ENCODE results near the gene CAMK2N2.

The CAMK2N2 gene

DNA sequence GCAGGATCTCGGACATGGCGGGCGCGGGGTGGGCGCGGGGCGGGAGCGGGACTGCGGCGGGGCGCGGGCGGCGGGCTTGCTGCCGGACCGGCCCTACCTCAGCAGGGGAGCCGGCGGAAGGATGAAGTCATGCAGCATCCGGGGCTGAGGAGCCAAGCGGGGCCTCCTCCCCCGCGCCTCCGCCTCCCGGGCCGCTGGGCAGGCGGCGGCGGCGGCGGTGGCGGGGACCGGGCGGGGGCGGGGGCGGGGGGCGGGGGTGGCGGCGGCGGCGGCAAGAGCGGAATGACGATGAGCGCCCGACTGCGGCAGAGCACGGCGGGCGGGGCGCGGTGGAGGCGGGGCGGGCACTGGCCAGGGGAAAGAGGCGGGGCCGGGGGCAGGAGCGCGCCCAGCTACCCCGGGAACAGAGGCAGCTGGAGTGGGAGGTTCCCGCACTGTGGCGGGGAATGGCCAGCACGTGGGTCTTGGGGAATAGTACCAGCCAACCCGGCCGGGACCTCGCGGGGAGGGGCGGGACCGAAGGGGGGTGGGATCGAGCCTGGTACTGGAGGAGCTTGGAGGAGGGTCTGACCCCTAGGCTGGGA lies at the start of gene CAMK2N2:
TSS of gene CAMK2N2 (minus strand) at position 284 of the 584 bp plus-strand sequence. CDS start at position 16, 268 bp downstream.
- peak; percentile 62 to 63 for ATAC-seq

DNA sequence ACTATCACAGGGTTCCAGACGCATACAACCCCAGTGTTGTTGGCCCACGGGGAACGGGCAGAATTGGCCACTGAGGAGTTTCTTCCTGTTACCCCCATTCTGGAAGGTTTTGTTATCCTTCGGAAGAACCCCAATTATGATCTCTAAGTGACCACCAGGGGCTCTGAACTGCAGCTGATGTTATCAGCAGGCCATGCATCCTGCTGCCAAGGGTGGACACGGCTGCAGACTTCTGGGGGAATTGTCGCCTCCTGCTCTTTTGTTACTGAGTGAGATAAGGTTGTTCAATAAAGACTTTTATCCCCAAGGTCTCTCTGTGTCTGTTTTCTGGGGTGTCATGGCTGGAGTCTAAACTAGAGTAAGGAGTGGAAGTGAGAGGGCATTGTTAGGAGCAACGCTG lies 47.4 kb upstream of the CAMK2N2 start:
- ATAC-seq, result no peak

DNA sequence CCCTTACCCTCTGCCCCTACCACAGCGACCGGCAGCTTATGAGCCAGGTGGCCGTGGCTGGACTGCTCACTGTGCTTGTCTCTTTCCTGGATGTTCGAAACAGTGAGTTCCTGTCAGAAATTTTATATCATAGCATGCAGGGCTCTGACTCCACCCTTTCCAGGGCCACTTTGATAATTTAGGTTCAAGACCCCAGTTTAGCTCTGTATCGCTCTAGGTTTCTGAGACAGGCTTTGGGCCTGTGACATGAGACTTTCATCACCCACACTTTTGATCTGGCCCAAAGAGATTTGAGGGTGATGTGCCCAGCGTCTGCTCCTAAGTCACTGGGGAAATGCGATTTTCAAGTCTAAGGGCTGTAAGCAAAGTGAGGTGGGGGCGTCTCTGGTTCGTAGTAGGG lies 46.6 kb upstream of the CAMK2N2 start:
- no peak for ATAC-seq

DNA sequence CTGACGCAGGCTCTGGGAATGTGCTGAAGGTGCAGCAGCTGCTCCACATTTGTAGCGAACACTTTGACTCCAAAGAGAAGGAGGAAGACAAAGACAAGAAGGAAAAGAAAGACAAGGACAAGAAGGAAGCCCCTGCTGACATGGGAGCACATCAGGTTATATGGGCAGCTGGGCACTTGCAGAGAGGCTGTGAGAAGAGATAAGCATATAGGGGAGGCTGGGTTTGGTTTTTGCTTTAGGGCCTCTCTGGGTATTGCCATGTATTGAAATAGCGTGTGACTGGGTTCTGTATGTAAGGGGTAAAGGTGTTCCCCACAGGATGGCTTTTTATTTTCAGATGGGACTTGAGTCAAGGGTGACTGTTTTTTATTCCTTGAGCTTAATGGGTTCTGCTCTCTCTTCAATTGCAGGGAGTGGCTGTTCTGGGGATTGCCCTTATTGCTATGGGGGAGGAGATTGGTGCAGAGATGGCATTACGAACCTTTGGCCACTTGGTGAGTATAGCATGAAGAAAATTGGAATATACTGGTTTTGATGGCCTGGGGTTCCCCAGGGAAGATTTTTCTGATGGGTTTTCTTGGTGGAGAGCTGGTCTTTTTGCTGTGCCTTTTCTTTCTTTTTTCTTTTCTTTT lies 45.1 kb upstream of the CAMK2N2 start:
- ATAC-seq, result no peak

DNA sequence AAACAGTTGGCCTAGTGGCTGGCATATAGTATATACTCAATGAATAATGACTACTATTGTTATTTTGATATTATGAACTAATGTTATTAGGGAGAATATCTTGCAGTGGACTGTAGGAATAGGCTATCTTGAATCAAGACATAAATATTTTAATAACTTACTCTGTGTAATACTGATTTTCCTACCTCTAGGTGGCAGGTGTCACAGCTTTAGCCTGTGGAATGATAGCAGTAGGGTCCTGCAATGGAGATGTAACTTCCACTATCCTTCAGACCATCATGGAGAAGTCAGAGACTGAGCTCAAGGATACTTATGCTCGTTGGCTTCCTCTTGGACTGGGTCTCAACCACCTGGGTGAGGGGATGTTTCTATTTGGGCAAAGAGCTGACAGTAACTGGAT lies 44.2 kb upstream of the CAMK2N2 start:
- ATAC-seq, result peak in 1 of 2 donors; percentile 61

DNA sequence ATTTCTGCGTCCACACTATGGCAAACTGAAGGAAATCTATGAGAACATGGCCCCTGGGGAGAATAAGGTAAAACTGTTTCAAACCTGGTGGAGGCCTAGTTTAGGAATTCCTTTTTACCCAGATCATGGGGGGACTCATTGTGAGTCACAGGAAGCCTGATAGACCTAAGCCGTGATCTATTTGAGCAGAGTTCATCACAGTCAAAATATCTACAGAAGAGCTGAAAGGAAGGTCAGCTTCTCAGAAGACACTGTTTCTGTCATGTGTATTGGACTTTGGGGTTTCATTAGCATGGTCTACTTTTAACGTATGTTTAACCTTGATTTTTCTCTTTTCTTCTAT lies 39.0 kb upstream of the CAMK2N2 start:
- no peak for ATAC-seq

DNA sequence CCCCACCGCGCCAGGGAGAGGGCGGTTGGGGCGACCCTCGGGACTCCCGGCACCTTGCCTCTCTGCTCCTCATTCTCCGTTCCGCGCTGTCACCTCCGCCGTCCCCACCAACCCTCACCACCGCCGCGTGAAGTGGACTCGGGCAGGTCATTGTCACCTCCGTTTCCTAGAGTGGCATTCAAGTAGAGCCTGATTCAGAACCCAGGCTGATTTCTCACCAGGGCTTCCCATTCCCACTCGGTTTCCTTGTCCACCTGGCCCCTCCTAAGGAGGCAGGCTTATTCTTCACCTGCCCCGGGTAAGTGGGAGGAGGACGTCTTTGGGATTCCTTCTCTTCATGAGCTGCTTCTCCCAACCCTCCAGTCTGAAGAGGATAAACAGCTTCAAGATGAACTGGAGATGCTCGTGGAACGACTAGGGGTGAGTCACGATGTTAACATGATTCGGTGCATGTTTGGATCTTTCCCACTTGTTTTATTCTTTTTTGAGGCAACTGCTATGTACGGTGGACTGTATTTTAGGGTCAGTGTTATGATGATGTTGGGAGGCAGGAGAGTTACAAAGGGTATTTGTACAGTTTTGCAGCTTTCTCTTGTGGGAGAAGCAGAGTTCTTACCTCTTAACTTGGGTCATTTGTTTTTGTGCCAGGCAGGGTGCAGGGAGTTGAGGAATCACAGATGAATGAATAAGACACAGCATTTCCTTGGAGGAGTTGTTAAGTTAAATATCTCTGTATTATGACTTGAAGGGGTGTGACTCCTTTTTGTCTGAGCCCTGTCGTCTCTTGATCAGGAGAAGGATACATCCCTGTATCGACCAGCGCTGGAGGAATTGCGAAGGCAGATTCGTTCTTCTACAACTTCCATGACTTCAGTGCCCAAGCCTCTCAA lies 38.4 kb upstream of the CAMK2N2 start:
- ATAC-seq, result no peak

DNA sequence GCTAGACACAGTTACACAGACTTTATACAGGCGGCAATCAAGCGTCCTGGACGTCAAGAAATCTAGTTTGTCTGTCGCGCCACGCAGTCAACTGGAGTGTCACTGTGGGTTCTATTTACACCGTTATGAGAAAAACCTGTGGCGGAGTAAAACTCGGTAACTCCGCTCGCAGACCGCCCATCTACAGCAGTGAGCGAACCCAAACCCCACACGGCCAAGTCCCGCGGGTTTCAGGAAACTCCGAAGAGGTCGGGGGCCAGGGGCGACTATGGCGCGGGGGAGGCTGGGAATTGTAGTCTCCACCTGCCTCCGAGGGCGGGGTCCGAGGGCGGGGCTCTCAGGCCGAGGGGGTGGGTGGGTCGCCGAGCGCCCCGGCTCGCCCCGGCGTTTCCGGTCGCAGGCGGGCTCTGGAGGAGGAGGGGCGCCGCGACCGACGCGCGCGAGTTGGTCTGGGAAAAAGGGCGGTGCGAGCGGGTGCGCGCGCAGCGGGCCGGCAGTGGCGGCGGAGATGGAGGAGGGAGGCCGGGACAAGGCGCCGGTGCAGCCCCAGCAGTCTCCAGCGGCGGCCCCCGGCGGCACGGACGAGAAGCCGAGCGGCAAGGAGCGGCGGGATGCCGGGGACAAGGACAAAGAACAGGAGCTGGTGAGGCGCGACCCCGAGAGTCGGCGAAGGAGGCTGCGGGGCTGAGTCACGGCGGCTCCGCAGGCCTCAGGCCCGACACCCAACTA lies 37.6 kb upstream of the CAMK2N2 start, which contains the start of gene PSMD2:
TSS of gene PSMD2 (plus strand) at position 483 of the 729 bp plus-strand sequence. CDS start at position 509, 26 bp downstream.
- peak; percentile 92 to 98 for ATAC-seq

DNA sequence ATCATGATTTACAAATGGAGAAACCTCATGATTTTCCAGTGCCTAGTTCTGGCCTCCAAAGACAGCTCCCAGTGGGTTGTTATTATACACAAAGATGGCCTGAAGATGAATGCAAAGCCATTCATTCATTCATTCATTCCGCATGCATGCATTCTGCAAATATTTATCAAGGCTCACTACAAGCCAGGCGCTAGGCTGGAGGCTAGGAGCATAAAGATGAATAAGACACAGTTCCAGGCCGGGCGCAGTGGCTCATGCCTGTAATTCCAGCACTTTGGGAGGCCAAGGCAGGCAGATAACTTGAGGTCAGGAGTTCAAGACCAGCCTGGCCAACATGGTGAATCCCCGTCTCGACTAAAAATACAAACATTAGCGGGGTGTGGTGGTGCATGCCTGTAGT lies 35.3 kb upstream of the CAMK2N2 start:
- ATAC-seq, result no peak

DNA sequence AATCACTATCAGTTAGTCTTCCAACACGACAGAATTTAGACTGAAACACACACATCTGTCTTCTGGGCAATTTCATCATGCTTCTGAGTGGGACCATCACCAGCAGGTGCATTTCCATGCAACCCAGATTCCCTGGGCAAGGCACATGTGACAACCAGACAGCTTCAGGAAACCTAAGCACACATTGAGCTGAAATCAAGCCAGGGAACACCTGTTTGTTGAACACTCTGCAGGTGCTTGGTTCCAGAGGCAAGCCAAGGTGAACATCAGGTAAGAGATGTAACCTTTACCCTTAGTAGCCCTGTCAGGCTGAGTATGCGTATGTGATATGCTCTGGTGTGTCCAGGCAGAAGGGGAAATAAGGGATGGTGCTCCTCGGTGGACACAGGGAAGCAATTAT lies 34.4 kb upstream of the CAMK2N2 start:
- ATAC-seq, result no peak

DNA sequence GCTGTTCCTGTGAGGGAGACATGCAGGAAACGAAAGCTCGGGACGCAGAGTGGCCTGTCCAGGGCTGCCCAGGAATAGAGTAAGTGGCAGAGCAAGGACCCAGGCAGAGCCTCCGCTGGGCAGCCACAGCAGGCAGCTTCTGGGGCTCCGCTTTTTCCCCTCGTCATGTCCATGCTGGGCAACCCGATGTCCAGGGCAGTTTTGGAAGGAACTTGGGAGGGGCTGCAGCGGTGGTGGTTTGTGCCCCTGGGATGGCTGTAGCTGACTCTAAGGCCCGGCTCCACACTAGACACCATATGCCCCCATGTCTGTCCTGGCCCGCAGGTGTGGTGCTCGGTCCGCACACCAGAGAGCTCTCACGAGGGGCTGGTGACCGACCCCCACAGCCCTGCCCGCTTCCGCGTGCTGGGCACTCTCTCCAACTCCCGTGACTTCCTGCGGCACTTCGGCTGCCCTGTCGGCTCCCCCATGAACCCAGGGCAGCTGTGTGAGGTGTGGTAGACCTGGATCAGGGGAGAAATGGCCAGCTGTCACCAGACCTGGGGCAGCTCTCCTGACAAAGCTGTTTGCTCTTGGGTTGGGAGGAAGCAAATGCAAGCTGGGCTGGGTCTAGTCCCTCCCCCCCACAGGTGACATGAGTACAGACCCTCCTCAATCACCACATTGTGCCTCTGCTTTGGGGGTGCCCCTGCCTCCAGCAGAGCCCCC lies 30.5 kb upstream of the CAMK2N2 start:
- no peak for ATAC-seq

DNA sequence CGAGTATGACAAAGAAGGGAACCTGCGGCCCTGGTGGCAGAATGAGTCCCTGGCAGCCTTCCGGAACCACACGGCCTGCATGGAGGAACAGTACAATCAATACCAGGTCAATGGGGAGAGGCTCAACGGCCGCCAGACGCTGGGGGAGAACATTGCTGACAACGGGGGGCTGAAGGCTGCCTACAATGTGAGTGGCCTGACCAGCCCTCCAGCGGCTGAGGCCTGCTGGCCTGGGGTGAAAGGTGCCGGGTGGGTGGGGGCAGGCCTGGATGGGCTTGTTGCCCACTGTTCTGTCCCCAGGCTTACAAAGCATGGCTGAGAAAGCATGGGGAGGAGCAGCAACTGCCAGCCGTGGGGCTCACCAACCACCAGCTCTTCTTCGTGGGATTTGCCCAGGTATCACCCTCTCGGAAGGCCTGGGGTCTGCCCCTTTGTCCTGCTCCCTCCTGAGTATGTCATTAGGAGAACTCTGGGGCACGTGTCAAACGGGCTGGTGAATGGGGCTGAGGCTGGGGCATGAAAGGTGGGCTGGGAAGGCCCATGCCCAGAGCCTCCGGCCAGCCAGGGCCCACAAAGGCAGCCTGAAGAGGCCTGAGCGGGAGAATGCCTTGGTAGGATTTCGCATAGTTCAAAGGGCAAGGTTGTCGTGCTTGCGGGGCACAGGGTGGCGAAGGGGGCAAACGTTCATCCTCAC lies 29.8 kb upstream of the CAMK2N2 start:
- ATAC-seq, result no peak

DNA sequence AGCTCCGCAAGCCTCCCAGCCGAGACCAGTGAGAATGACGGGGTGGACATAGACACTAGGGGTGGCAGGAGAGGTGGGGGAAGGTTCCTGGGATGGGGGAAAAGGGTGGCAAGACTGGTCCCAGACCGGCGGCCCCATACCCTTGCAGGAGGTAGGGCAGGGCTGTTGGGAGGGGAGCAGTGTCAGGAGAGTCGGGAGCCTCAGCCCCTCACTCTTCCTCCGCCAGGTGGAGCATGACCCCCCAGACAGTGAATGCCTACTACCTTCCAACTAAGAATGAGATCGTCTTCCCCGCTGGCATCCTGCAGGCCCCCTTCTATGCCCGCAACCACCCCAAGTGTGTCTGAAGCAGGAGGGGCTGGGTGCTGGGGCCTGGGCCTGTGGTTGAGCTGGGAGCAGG lies 29.0 kb upstream of the CAMK2N2 start:
- ATAC-seq, result no peak

DNA sequence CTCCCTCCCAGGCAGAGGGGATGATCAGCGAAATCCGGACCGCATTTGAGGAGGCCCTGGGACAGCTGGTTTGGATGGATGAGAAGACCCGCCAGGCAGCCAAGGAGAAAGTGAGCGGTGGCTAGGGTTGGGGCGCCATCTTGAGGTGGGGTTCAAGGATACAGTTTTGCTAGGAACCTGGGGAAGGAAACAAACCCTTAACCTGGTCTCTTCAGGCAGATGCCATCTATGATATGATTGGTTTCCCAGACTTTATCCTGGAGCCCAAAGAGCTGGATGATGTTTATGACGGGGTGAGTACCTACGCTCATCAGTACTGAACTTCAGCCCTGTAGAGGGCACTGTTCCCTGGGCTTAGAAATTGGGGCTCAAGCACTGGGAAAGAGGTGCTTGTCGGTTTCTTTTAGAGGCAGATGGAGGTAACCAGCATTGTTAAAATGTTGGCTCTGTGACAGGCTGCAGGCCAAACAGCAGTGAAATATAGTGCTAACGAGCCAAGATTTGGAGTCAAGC lies 28.1 kb upstream of the CAMK2N2 start:
- peak; percentile 50 to 74 for ATAC-seq

DNA sequence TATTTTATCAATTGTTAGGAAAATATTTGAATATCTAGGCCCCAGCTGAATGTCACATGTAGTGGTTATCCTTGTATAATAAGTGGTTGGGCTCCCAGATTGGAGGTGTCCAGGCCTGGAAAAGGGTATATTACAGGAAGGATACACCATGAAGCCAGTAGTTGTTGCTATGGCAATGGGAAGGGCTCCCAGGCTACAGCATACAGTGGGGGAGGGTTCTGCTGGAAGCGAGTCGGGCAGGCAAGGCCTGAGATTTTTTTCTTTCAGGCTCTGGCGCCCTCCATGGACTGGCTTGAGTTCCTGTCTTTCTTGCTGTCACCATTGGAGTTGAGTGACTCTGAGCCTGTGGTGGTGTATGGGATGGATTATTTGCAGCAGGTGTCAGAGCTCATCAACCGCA lies 23.3 kb upstream of the CAMK2N2 start:
- ATAC-seq, result no peak

DNA sequence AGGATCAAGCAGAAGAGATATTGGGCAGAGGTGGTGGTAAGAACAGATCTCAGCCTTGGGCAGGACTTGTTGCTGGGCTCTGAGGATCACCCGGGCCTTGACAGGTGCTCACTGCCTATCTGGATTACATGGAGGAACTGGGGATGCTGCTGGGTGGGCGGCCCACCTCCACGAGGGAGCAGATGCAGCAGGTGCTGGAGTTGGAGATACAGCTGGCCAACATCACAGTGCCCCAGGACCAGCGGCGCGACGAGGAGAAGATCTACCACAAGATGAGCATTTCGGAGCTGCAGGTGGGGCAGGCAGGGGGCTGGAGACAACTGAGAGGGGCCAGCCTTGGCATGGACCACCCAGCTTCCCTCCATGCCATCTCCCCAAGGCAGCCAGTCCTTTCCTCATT lies 22.3 kb upstream of the CAMK2N2 start:
- ATAC-seq, result no peak

DNA sequence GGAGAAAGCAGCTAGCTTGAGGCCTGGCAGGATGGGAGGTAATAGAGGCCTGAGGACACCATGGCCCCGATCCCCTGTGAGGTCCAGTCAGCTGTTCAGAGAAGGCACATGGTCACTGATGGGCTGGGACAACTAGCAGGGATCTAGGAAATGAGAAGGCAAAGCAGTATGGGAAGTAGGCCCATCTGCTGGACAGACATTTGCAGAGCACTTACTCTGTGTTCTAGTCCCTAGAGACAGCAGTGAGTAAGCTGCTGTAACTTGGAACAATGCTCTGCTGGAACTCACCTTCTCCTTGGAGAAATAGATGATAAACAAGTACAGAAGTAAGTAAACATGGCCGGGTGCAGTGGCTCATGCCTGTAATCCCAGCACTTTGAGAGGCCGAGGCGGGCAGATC lies 21.6 kb upstream of the CAMK2N2 start:
- no peak for ATAC-seq

DNA sequence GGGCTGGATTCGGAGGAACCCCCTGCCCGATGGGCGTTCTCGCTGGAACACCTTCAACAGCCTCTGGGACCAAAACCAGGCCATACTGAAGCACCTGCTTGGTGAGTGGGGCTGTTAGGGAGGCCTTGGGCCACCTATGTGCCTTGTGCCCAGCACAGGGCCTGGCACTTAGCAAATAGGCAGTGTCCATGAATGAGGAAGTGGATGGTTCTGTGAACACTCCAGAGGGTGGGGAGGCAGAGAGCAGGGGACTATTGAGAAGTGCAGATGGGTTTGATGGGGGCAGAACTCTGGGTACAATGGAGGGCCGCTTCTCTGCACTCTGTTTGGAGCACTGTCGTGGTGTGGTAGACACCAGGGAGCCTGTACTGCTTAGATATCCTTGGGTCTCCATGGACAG lies 16.0 kb upstream of the CAMK2N2 start:
- ATAC-seq, result no peak

DNA sequence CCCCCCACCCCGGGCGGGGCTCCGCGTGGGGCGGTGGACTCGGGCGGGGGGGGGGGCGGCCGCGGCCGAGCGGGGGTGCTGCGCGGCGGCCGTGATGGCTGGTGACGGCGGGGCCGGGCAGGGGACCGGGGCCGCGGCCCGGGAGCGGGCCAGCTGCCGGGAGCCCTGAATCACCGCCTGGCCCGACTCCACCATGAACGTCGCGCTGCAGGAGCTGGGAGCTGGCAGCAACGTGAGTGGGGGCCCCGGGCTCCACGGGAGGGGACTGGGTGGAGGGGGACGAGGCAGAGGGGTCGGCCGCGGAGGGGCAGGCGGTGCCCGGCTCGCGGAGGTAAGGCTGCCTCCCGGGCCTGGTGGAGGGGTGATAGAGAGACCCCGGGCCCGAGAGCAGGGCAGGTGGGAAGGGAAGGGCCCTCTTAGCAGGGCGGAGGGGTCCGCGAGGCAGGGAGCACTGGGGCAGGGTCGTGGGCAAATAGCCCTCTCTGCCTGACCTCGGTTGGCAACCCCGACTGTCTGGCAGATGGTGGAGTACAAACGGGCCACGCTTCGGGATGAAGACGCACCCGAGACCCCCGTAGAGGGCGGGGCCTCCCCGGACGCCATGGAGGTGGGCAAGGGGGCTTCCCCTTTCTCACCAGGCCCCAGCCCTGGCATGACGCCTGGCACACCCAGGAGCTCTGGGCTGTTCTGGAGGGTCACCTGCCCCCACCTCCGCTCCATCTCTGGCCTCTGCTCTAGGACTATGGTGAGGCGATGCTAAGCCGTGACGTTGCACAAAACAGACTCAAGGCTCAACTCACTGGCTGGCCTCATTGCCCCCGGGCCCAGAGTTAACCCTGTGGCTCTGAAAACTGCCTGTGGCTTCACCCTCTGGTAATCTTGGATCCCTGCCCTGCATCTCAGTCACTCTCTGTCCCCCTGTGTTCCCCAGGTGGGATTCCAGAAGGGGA lies 14.9 kb upstream of the CAMK2N2 start, which contains the start of gene ECE2:
TSS of gene ECE2 (plus strand) at position 62 of the 950 bp plus-strand sequence. CDS start at position 194, 132 bp downstream.
- ATAC-seq, result no peak

DNA sequence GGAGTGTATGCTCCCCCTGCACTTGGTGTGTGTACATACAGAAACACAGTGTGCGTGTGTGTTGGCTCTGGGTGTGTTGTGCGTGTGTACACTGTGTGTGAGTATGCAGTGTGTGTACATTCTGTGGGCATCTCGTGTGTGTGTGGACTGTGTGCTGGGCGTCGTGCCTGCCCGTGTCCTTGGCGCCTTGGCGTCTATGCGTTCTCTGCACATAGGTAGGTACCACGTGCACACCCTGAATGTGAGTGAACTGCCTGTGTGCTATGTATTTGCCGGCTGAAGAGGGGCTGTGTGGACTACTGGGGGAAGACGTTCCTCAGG lies 14.0 kb upstream of the CAMK2N2 start:
- ATAC-seq, result no peak
